Fibroblast of lung (primary cell): ENCODE results near the gene SLC16A9.

Experiments used
- CTCF ChIP-seq, 2 donors: IDR thresholded peaks in 1 of 2; conservative IDR thresholded peaks in 1 of 2; 1 replicate in 1 of 2; 2 replicates in 1 of 2; pipeline ENCODE4 v1.5.1; 2011 to 2012; ENCODE audit warnings: low read length in 2 of 2, control low read depth in 1 of 2, inconsistent platforms in 1 of 2, low read depth in 1 of 2, mild to moderate bottlenecking in 1 of 2
- EZH2 ChIP-seq: IDR thresholded peaks from 2 replicates; pipeline ENCODE4 v1.5.1; 2012; ENCODE audit warnings: low read length, control low read depth, mild to moderate bottlenecking; ENCODE audit errors: missing control alignments

GRCh38 chr10:59702347-59702746 is 7.3 kb downstream of the SLC16A9 start:
- no peak for TF ChIP-seq CTCF (conservative IDR thresholded peaks at IDR 0.05 in 1 of 2, IDR thresholded peaks at IDR 0.05 in 1 of 2; ENCODE audit: low read depth in 1 of 2, low read length in 2 of 2)
- TF ChIP-seq EZH2 = no peak
